ENCODE measurements around the gene ADAM15.

DNA sequence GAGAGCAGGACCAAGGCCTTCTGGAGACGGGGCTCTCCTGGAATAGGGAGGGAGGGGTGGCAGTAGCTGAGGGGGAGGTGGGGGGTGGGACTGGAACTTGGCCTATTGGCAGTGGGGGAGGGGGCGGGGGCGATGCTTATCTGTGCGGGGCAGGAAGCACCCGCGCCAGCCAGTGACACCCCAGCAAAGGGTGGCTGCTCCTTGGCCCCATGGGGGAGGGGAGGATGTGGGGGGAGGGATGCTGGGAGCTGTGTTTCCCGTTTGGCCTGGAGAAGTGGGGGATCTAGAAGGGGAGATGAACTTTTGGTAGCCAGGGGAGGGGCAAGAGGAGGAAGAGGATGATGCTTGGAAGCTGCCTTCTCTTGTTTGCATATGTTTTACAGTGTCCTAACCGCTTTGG, 37.5 kb upstream of the ADAM15 start:
- TF ChIP-seq, protein P1, sequence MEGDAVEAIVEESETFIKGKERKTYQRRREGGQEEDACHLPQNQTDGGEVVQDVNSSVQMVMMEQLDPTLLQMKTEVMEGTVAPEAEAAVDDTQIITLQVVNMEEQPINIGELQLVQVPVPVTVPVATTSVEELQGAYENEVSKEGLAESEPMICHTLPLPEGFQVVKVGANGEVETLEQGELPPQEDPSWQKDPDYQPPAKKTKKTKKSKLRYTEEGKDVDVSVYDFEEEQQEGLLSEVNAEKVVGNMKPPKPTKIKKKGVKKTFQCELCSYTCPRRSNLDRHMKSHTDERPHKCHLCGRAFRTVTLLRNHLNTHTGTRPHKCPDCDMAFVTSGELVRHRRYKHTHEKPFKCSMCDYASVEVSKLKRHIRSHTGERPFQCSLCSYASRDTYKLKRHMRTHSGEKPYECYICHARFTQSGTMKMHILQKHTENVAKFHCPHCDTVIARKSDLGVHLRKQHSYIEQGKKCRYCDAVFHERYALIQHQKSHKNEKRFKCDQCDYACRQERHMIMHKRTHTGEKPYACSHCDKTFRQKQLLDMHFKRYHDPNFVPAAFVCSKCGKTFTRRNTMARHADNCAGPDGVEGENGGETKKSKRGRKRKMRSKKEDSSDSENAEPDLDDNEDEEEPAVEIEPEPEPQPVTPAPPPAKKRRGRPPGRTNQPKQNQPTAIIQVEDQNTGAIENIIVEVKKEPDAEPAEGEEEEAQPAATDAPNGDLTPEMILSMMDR (IDR thresholded peaks at IDR 0.05), result no peak
- TF ChIP-seq EZH2 (IDR thresholded peaks at IDR 0.05) (no peak), EZH2phosphoT487 (IDR thresholded peaks at IDR 0.05) (no peak)

Data from neural progenitor cell (in vitro differentiated cells).